Activated CD8-positive, alpha-beta memory T cell treated with anti-CD3 and anti-CD28 coated beads for 48 hours (primary cell): ENCODE results near the gene PHACTR3.

Experiments
- DNase-seq, 3 experiments: peaks; one replicate each; pipeline ENCODE4 v3.0.0-alpha.2; 2020; ENCODE audit warnings: low read depth in 2 of 3, low spot score in 2 of 3

Gene PHACTR3

GRCh38 chr20:59690101-59690500, 85.8 kb downstream of the PHACTR3 start:
- DNase-seq: no peak

DNA sequence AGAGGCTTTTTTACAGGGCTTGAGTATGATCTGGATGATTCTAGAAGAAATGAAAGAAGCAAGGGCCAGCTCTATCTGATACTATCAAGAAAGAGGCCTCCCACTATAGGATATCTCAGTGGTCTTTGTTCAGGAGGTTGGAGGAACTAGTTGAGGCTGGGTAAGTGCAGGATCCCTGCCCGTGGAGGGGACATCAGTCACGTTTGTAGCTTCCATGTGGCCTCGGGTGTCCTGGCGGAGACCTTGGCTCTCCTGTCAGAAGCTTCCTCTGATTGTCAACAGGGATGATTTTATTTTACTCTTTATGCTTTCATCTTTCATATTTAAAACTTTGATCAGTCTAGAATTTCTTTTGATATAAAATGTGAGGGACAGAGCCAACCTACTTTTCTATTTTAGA, 86.6 kb downstream of the PHACTR3 start:
- no peak for DNase-seq

DNA sequence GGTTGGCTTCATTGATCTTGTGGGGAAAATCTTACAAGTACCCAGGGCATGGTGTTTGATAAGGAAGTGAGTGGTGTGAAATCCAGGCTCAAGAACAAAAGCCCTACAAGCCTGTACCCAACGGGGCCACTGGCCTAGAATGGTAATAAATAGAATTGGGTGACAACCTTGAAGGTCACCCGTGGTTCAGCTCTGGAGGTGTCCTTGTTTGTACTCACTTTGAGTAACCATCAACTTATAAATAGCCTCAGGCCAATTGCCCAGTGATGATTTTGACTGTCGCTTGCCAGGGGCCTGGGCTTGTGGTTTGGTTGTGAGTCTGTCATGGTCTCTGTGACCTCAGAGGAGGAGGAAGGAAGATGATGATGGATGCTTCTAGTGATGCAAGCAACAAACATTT, 87.8 kb downstream of the PHACTR3 start:
- DNase-seq: no peak

DNA sequence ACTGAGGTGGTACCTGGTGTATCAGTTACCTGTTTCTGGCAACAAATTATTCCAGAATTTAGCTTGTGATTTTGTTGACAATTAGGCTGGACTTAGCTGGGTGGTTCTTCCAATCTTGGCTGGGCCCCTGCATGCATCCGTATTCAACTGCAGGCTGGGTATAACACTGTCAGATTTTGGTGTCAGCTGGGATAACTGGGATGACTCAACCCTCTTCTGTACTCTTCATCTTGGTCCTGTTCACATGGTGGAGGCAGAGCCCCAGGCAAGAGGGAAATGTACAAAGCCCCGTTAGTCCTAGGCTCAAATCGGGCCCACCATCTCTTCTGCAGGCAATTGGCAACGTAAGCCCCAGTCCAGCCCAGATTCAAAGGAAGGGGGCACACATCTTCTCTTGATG, 89.2 kb downstream of the PHACTR3 start:
- DNase-seq: no peak

GRCh38 chr20:59696476-59696875, 92.1 kb downstream of the PHACTR3 start:
- DNase-seq: no peak

DNA sequence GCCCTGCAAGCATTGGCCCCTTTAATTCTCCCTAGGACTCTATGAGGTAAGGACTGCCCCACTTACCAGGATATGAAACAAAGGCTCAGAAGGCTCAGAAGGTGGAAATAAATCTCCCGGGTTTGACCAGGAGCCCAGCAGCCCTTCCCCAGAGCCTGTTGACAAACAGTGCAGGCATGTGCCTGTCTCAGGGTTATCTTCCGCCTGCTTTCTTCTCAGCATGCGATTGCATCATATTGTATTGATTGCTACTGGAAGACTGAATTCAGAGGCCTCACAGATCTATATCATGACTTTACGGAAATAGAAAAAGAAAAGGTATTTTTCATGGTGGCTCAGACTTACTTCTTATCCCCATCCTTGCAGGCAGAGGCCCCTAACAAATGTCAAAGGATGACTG, 92.7 kb downstream of the PHACTR3 start:
- DNase-seq: no peak

- DNase-seq: no peak
Measured at GRCh38 chr20:59698598-59698997, 94.3 kb downstream of the PHACTR3 start.

- DNase-seq: no peak
Measured at GRCh38 chr20:59701236-59701635, 96.9 kb downstream of the PHACTR3 start.

- DNase-seq: no peak
Measured at GRCh38 chr20:59703046-59703445, 98.7 kb downstream of the PHACTR3 start.

DNA sequence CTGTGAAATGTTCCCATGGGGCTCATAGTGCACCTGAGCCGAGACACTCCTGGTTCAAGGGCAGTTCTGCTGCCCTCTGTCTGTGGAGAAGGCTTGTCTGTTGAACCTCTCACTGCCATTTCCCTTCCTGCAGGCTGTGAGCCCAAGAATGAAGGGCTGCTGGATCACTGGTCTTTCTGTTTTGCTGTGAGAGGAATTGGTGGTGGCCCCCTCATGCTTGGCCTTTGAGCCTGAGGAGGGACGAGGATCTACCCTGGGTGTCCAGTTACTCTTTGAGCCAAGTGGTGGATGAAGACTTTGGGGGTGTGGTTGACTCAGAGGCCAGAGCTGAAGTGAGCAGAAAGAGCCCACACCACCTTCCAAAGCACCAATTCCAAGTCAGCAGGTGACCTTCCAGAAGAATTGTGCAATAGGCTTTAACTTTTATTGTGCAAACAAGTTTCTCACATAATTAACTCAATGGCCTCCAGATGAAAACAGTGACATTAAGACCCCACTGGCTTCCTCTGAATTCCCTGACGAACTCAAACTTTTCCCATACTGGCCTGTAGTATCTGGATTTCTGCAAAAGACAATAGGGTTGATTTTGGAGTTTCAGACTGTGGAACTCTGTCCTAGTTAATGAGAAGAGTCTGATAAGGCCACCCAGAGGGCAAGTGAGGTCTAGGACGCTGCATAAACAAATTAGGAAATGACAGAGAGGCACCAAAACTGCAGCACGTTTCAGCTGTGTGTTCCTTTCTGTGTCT, 101.5 kb downstream of the PHACTR3 start:
- no peak for DNase-seq

DNA sequence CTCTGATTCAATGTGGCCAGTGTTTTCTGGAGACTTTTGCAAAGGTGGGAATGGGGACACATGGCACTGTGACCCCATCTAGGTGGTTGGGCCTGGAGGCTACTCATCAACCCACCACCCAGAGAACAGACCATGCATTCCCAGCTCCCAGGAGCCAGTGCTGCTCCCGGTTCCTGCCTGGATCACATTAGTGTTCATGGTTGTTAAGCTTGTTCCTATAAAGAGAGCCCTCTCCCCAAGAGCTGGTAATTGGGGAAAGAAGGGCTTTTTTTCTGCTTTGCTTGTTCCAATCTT, 102.0 kb downstream of the PHACTR3 start:
- DNase-seq: no peak

DNA sequence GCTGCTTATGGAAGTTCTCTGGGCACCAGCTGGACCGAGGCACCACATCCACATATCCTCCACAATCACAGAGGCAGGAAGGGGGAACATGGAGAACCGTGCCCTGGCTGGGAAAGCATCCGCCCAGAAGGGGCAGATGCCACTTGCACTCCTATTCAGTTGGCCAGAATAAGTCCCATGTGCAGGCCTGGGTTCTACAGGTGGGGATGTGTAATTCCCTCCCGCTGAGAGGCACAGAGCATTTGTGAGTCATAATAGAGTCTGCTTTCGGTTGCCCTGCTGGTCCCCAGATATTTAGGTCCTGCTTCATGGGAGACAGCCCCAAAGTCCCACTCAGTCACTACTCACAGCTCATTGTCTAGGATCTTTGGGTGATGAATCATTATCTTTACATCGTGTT, 104.0 kb downstream of the PHACTR3 start:
- no peak for DNase-seq

- no peak for DNase-seq
Measured at GRCh38 chr20:59709636-59710035, 105.3 kb downstream of the PHACTR3 start.

- no peak for DNase-seq
Measured at GRCh38 chr20:59718071-59718470, 113.7 kb downstream of the PHACTR3 start.

DNA sequence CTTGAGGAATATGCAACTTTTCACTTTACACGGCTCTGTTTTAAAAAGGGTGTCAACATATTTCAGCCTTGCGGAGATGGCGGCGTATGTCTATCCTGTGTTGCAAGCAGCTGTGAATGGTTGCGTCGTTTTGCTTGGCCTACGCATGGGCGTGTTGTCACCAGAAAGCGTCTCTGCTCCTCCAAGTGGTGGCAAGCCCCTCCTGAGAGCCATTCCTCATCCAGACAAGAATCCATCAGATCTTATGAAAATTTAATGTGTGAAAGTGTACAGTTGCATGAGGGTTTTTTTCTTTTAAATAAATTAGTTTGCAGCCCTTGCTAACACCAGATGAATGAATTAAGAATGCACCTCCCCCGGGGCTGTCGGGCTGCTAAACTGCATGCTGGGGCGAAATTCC, 114.4 kb downstream of the PHACTR3 start:
- no peak for DNase-seq

- no peak for DNase-seq
Measured at GRCh38 chr20:59720013-59720412, 115.7 kb downstream of the PHACTR3 start.

DNA sequence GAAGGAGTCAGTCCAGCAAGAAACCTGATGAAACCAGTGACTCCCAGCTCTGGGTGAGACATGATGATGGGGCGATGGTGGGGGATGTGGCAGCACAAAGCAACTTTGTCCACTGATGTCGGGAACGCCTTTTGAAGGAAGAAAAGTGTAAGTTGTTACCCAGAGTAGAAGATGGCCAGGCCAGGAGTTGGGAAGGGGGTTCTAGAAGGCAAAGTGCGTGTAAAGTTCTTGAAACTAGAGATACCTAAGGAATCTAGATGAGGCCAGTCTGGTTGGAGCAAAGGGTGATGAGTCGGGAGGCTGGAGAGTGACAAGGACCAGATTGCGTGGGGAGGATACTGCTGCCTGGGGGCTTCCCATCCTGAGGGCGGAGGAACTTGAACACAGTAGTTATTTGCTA, 117.0 kb downstream of the PHACTR3 start:
- DNase-seq: no peak

GRCh38 chr20:59723108-59723500, 118.8 kb downstream of the PHACTR3 start:
- no peak for DNase-seq

GRCh38 chr20:59723607-59724456, 119.5 kb downstream of the PHACTR3 start:
- no peak for DNase-seq

GRCh38 chr20:59724457-59725366, 120.4 kb downstream of the PHACTR3 start:
- DNase-seq: no peak

DNA sequence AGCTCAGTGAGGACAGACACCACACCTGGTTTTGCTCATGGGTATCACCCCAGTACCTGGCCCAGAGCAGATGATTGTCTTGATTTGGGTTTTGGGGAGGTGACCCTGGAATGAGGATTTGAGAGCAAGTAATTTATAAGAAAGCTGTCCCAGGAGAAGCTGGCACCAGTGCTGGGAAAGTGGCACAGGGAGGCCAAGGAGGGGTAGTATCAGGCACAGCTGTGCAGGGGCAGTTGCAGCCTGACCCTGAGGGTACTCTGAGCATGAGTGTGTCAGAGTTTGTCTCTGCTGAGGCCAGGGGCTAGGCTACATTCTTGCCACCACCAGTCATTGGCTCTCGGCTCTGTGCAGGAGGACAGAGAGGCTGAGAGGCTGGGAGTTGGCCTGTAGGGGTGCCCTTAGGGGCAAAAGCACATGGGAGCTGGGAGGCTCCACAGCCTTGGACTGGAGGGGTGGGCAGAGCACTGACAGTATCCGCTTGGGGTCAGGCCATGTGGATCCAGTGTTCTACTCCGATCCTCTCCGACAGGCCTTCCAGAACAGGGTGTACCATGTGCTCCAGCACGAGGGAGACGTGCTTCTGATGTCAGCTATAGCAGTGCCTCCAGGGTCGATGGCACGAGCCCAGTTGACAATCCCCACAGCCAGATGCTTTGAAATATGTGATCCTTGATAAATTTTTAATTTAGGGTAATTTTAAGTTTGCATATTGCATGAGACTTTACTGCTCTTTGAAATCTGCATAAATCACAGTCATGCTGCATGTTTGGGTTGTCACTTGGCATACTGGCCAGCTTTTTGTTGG, 121.3 kb downstream of the PHACTR3 start:
- no peak for DNase-seq
